HEK293T (cell line): ENCODE data around the gene GABRP.

Source experiments
- CTCF ChIA-PET: fragments of 350-600 bp; formaldehyde crosslinking; extraction: SDS; loops from one replicate; lab custom pipeline; 2021; ENCODE audit warnings: antibody characterized with exemption, inconsistent platforms; lab: Yijun Ruan, JAX
- POLR2A ChIA-PET: fragments of 350-600 bp; formaldehyde crosslinking; extraction: SDS; loops from one replicate; lab custom pipeline; 2020; ENCODE audit warnings: antibody characterized with exemption, inconsistent platforms; lab: Yijun Ruan, JAX
- DNase-seq: peaks from one replicate; pipeline ENCODE4 v3.0.0; 2012; ENCODE audit warnings: mixed read lengths; ENCODE audit errors: extremely low spot score
- ARNT ChIP-seq: fragments of 450-650 bp; IDR thresholded peaks from 2 replicates; pipeline ENCODE4 v1.6.1; 2017; ENCODE audit warnings: mild to moderate bottlenecking
- BHLHE40 ChIP-seq: fragments of 450-650 bp; IDR thresholded peaks from 2 replicates; pipeline ENCODE4 v1.6.1; 2016; ENCODE audit warnings: mild to moderate bottlenecking, moderate library complexity, borderline replicate concordance
- CTBP1 ChIP-seq: fragments of 450-650 bp; IDR thresholded peaks from 2 replicates; pipeline ENCODE4 v1.6.1; 2016; ENCODE audit warnings: borderline replicate concordance
- ELF4 ChIP-seq: fragments of 450-650 bp; IDR thresholded peaks from 2 replicates; pipeline ENCODE4 v1.6.1; 2017; ENCODE audit warnings: antibody characterized with exemption
- FOXA1 ChIP-seq: fragments of 450-650 bp; IDR thresholded peaks from 2 replicates; pipeline ENCODE4 v1.6.1; 2016; ENCODE audit warnings: mild to moderate bottlenecking
- FOXK2 ChIP-seq: fragments of 450-650 bp; IDR thresholded peaks from 2 replicates; pipeline ENCODE4 v1.6.1; 2016; ENCODE audit warnings: mild to moderate bottlenecking
- FOXM1 ChIP-seq: fragments of 450-650 bp; IDR thresholded peaks from 2 replicates; pipeline ENCODE4 v1.6.1; 2017; ENCODE audit warnings: mild to moderate bottlenecking, borderline replicate concordance
- HDGF ChIP-seq: fragments of 450-650 bp; IDR thresholded peaks from 2 replicates; pipeline ENCODE4 v1.6.1; 2017; ENCODE audit warnings: antibody characterized with exemption, borderline replicate concordance
- L3MBTL2 ChIP-seq: fragments of 450-650 bp; conservative IDR thresholded peaks from 2 replicates; pipeline ENCODE4 v1.6.1; 2016; ENCODE audit warnings: mild to moderate bottlenecking
- LEF1 ChIP-seq: fragments of 450-650 bp; IDR thresholded peaks from 2 replicates; pipeline ENCODE4 v1.6.1; 2017; ENCODE audit warnings: mild to moderate bottlenecking, borderline replicate concordance
- NFRKB ChIP-seq: fragments of 450-650 bp; IDR thresholded peaks from 2 replicates; pipeline ENCODE4 v1.6.1; 2016; ENCODE audit warnings: mild to moderate bottlenecking, moderate library complexity
- SP1 ChIP-seq: fragments of 450-650 bp; IDR thresholded peaks from 2 replicates; pipeline ENCODE4 v1.6.1; 2017
- SUZ12 ChIP-seq: fragments of 450-650 bp; IDR thresholded peaks from 2 replicates; pipeline ENCODE4 v1.6.1; 2016; ENCODE audit warnings: mild to moderate bottlenecking
- TARDBP ChIP-seq: fragments of 450-650 bp; IDR thresholded peaks from 2 replicates; pipeline ENCODE4 v1.6.1; 2016
- ZNF384 ChIP-seq: fragments of 450-650 bp; IDR thresholded peaks from 2 replicates; pipeline ENCODE4 v1.6.1; 2016
- TF ChIP-seq, protein P1 (sequence below): fragments of 450-650 bp; IDR thresholded peaks from 2 replicates; pipeline ENCODE4 v1.6.1; 2016

Gene GABRP

DNA sequence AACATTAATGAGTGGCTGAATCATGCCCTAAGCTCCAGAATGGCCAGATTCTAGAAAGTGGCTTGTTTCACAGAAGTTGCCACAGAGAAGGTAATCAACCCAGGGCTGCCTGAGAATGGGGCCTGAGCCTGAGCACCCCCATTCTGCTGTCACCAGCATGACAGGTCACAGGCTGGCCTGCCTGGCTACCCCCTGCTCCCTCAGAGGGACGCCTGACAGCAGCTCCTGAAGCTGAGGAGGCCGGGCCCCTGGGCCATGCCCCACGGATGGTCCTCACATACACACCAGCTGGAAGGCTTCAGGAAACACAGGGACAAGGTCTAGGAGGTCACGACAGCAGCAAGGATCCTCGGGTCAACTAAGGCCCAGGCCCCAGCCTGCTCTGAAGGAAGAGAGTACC, 3.7 kb downstream of the GABRP start:
- CTCF ChIA-PET: interaction anchor here (3.0 kb wide), 1 partner anchor 42 kb away, joined by 16 read pairs; no protein-coding TSS in a partner anchor
- POLR2A ChIA-PET: no interaction called here

GRCh38 chr5:170788626-170789304, 5.2 kb downstream of the GABRP start:
- POLR2A ChIA-PET: no interaction called here
- no peak for TF ChIP-seq SP1
- no peak for TF ChIP-seq FOXK2
- no peak for TF ChIP-seq LEF1
- no peak for TF ChIP-seq ARNT
- TF ChIP-seq FOXA1: no peak
- TF ChIP-seq BHLHE40: no peak
- TF ChIP-seq NFRKB: no peak
- no peak for TF ChIP-seq HDGF
- no peak for TF ChIP-seq TARDBP
- CTCF ChIA-PET: interaction anchor here (1.0 to 3.0 kb wide), 4 partner anchors 41 to 150 kb away, joined by 4 to 16 read pairs (median 6); no protein-coding TSS in a partner anchor
- no peak for DNase-seq

More for the DNA sequence above, 3.7 kb downstream of the GABRP start:
- no peak for DNase-seq
- no peak for TF ChIP-seq FOXM1
- no peak for TF ChIP-seq SP1
- TF ChIP-seq ARNT: no peak
- TF ChIP-seq TARDBP: no peak
- TF ChIP-seq, protein P1, sequence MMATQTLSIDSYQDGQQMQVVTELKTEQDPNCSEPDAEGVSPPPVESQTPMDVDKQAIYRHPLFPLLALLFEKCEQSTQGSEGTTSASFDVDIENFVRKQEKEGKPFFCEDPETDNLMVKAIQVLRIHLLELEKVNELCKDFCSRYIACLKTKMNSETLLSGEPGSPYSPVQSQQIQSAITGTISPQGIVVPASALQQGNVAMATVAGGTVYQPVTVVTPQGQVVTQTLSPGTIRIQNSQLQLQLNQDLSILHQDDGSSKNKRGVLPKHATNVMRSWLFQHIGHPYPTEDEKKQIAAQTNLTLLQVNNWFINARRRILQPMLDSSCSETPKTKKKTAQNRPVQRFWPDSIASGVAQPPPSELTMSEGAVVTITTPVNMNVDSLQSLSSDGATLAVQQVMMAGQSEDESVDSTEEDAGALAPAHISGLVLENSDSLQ: no peak
- TF ChIP-seq ZNF384: no peak

GRCh38 chr5:170791325-170791954, 7.9 kb downstream of the GABRP start:
- DNase-seq: peak; percentile 83
- TF ChIP-seq NFRKB (no peak), FOXM1 (no peak), SUZ12 (no peak), FOXA1 (no peak), LEF1 (no peak), HDGF (no peak), L3MBTL2 (no peak), ELF4 (no peak), TARDBP (no peak), ZNF384 (no peak), SP1 (no peak), ARNT (no peak), FOXK2 (no peak), CTBP1 (no peak), BHLHE40 (no peak)
- TF ChIP-seq, protein P1: no peak
- POLR2A ChIA-PET: interaction anchor here (0.7 to 0.9 kb wide), 3 partner anchors 41 to 158 kb away, joined by 3 read pairs; no protein-coding TSS in a partner anchor
- CTCF ChIA-PET: interaction anchor here (0.6 to 3.7 kb wide), 20 partner anchors 9 to 1128 kb away, joined by 3 to 54 read pairs (median 5); no protein-coding TSS in a partner anchor

DNA sequence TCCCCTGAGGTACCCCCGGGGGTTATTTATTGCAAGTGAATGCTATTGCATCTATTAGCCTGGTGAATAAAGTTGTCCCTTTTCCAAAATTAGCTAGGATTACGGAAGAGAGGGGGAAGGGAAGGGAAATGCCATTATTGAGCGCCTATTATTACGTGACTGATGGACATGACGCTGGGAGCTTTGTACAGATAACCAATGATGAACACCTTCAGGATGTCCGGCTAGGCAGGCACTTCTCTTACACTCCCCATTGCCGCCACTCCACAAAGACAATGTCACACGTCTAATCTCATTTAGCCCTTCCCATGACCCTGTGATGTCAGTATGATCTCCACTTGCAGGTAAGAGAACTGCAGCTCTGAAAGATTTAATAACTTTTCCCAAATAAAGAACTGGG, 9.4 kb downstream of the GABRP start:
- no peak for DNase-seq
- ChIA-PET POLR2A (no interaction called here), CTCF (interaction anchor here (1.0 to 3.7 kb wide), 5 partner anchors 41 to 159 kb away, joined by 3 to 54 read pairs (median 11); no protein-coding TSS in a partner anchor)
- TF ChIP-seq L3MBTL2: no peak
- no peak for TF ChIP-seq ARNT
- TF ChIP-seq TARDBP: no peak
- TF ChIP-seq ZNF384: no peak
- TF ChIP-seq, protein P1: no peak
- no peak for TF ChIP-seq ELF4
- TF ChIP-seq CTBP1: no peak
- TF ChIP-seq BHLHE40: no peak

DNA sequence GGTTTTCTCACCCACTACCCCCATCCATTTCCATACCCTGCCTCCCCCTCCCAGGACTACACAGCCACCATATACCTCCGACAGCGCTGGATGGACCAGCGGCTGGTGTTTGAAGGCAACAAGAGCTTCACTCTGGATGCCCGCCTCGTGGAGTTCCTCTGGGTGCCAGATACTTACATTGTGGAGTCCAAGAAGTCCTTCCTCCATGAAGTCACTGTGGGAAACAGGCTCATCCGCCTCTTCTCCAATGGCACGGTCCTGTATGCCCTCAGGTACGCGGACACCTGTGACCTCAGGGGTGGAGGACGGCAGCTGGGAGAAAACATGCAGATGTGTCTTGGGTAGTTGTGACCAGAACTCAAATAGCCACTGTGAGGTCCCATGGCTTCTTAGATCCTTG, 11.6 kb downstream of the GABRP start:
- no peak for DNase-seq
- TF ChIP-seq ARNT (no peak), ZNF384 (no peak), TARDBP (no peak), FOXM1 (no peak), HDGF (no peak), CTBP1 (no peak)
- CTCF ChIA-PET: interaction anchor here (1.3 kb wide), 1 partner anchor 50 kb away, joined by 6 read pairs; no protein-coding TSS in a partner anchor
- POLR2A ChIA-PET: no interaction called here

DNA sequence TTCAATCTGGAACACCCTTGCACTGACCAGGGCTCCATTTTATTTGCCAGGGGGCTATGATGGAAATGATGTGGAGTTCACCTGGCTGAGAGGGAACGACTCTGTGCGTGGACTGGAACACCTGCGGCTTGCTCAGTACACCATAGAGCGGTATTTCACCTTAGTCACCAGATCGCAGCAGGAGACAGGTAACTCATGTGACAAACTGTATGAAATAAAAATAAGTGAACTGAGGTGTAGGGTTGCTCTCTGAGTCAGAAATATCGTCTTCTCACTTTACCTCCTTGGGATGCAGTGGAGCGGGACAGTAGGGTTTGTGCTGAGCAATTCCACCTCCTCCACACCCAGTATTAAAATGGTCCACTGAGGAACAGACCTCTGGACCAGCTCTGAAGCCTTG, 22.1 kb downstream of the GABRP start:
- no peak for DNase-seq
- ChIA-PET CTCF (no interaction called here), POLR2A (no interaction called here)
- no peak for TF ChIP-seq ELF4
- no peak for TF ChIP-seq FOXK2
- TF ChIP-seq CTBP1: no peak
- TF ChIP-seq ZNF384: no peak
- TF ChIP-seq HDGF: no peak
- TF ChIP-seq FOXM1: no peak
- TF ChIP-seq BHLHE40: no peak
- TF ChIP-seq SUZ12: no peak
- TF ChIP-seq TARDBP: no peak
- no peak for TF ChIP-seq SP1
- no peak for TF ChIP-seq FOXA1
- TF ChIP-seq L3MBTL2: no peak
- TF ChIP-seq NFRKB: no peak
- TF ChIP-seq, protein P1: no peak
- TF ChIP-seq ARNT: no peak
- TF ChIP-seq LEF1: no peak
